ENCODE results near the gene CCDC63. TPM values are rescaled to one million over a fixed set of nuclear protein-coding genes. Genes with fewer than 3 reads are reported as not detected.

Gene CCDC63
- total RNA-seq, 1 experiment from 2014 or later = 0.98 TPM

DNA sequence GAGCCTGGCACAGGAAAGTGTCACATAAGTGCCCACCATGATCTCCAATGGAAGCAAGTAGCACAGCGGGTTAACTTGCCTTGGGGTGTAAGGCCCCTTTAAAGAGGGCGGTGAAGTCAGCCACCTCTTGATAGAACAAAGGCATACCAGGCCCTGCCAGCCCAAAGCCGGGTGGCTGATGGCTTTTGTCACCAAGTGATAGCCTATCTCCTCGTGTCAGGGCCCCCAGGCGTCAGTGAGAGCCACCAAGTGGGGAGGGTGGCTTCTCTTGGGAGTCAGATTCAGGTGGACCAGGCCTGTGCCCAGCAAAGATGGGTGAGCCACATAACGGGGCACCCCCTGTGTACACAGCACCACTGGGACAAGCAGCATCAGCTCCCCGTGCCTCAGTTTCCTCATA, 81.9 kb downstream of the CCDC63 start (continued):
- TF ChIP-seq, protein P1, sequence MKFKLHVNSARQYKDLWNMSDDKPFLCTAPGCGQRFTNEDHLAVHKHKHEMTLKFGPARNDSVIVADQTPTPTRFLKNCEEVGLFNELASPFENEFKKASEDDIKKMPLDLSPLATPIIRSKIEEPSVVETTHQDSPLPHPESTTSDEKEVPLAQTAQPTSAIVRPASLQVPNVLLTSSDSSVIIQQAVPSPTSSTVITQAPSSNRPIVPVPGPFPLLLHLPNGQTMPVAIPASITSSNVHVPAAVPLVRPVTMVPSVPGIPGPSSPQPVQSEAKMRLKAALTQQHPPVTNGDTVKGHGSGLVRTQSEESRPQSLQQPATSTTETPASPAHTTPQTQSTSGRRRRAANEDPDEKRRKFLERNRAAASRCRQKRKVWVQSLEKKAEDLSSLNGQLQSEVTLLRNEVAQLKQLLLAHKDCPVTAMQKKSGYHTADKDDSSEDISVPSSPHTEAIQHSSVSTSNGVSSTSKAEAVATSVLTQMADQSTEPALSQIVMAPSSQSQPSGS (CRISPR knock-in tag; IDR thresholded peaks at IDR 0.05; ENCODE audit: borderline replicate concordance, low read depth) = no peak
- no peak for TF ChIP-seq ETV6 (CRISPR knock-in tag; IDR thresholded peaks at IDR 0.05)
- no peak for TF ChIP-seq NFATC4 (CRISPR knock-in tag; IDR thresholded peaks at IDR 0.05)

DNA sequence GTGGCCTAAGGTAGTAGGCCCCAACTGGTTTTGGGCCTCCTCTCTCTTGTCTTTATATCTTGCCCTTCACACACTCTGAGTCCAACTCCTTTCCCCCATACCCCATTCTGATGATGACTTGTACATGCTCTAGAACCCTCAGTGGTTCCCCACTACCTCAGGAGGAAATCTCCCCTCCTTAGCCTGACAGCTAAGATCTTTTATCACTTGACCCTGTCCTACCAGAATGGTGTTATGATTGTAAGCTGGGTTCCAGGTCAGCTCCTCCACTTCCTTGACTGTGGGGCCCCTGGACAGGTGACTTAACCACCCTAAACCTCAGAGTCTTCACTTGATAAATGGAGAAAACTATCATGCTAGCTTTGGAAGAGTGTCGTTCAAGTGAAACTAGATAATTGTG, 83.0 kb downstream of the CCDC63 start:
- no peak overlapping the region for H3K4me3 Mint-ChIP-seq
- H3K4me1 Mint-ChIP-seq = peaks cover 23% of the 10 kb centered on the region
- TF ChIP-seq ATF1 (CRISPR knock-in tag; IDR thresholded peaks at IDR 0.05) = no peak
- TF ChIP-seq, protein P2, sequence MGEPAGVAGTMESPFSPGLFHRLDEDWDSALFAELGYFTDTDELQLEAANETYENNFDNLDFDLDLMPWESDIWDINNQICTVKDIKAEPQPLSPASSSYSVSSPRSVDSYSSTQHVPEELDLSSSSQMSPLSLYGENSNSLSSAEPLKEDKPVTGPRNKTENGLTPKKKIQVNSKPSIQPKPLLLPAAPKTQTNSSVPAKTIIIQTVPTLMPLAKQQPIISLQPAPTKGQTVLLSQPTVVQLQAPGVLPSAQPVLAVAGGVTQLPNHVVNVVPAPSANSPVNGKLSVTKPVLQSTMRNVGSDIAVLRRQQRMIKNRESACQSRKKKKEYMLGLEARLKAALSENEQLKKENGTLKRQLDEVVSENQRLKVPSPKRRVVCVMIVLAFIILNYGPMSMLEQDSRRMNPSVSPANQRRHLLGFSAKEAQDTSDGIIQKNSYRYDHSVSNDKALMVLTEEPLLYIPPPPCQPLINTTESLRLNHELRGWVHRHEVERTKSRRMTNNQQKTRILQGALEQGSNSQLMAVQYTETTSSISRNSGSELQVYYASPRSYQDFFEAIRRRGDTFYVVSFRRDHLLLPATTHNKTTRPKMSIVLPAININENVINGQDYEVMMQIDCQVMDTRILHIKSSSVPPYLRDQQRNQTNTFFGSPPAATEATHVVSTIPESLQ (CRISPR knock-in tag; IDR thresholded peaks at IDR 0.05) = no peak
- TF ChIP-seq, protein P3, sequence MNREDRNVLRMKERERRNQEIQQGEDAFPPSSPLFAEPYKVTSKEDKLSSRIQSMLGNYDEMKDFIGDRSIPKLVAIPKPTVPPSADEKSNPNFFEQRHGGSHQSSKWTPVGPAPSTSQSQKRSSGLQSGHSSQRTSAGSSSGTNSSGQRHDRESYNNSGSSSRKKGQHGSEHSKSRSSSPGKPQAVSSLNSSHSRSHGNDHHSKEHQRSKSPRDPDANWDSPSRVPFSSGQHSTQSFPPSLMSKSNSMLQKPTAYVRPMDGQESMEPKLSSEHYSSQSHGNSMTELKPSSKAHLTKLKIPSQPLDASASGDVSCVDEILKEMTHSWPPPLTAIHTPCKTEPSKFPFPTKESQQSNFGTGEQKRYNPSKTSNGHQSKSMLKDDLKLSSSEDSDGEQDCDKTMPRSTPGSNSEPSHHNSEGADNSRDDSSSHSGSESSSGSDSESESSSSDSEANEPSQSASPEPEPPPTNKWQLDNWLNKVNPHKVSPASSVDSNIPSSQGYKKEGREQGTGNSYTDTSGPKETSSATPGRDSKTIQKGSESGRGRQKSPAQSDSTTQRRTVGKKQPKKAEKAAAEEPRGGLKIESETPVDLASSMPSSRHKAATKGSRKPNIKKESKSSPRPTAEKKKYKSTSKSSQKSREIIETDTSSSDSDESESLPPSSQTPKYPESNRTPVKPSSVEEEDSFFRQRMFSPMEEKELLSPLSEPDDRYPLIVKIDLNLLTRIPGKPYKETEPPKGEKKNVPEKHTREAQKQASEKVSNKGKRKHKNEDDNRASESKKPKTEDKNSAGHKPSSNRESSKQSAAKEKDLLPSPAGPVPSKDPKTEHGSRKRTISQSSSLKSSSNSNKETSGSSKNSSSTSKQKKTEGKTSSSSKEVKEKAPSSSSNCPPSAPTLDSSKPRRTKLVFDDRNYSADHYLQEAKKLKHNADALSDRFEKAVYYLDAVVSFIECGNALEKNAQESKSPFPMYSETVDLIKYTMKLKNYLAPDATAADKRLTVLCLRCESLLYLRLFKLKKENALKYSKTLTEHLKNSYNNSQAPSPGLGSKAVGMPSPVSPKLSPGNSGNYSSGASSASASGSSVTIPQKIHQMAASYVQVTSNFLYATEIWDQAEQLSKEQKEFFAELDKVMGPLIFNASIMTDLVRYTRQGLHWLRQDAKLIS (CRISPR knock-in tag; IDR thresholded peaks at IDR 0.05; ENCODE audit: borderline replicate concordance) = no peak
- ChIA-PET CTCF (interaction anchor here (1.2 to 1.8 kb wide), 3 partner anchors 8 to 345 kb away, joined by 3 to 5 read pairs (median 3); no protein-coding TSS in a partner anchor), POLR2A (no interaction called here)
- peaks cover 4% of the 10 kb centered on the region for H3K27me3 Mint-ChIP-seq (ENCODE audit: low read depth)
- no peak overlapping the region for H3K27ac Mint-ChIP-seq
- no peaks in the 10 kb centered on the region for H3K36me3 Mint-ChIP-seq
- H3K9me3 Mint-ChIP-seq = peaks cover 5% of the 10 kb centered on the region; the same call in 1 of the 2 replicates
- ATAC-seq (no peak), DNase-seq (ENCODE audit: low spot score) (no peak)

DNA sequence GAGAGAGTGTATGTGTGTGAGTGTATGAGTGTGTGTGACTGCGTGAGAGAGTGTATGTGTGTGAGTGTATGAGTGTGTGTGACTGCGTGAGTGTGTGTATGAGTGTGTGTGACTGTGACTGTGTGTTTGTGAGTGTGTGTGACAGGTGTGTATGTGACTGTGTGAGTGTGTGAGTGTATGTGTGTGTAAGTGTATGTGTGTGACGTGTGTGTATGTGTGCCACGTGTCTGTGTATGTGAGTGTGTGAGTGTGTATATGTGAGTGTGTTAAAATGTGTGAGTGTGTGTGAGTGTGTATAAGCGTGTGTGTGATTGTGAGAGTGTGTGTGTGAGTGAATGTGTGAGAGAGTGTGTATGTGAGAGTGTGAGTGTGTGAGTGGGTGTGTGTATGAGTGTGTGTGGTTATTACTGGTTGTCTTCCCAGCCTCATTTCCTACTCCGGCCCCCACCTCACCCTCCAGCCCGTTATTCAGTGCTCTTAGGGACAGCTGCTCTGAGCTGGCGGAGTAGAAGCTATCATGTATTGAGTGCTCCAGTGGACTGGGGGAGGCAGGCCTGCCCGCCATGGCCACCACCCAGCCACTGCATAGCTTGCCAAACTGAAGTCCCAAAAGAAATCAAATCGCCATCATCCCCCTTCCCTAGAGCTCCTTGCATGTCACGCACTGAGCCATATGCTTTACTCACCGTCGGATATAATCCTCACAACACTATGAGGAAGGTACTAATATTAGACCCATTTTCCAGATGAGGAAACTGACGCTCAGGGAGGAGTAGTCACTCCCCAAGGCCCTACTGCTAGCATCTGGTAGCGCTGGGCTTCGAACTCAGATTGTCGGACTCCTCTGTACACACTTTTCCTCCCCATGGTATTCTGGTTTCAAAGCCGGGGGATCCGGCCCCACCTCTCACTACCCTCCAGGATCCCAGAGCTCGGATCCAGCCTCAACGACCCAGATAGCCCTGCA, 83.8 kb downstream of the CCDC63 start:
- DNase-seq (ENCODE audit: low spot score) (no peak), ATAC-seq (no peak)
- POLR2A ChIA-PET = no interaction called here
- Mint-ChIP-seq H3K4me1 (peaks cover 30% of the 10 kb centered on the region), H3K9me3 (peaks cover 5% of the 10 kb centered on the region; the same call in 1 of the 2 replicates), H3K4me3 (no peak overlapping the region), H3K36me3 (no peaks in the 10 kb centered on the region), H3K27ac (no peak overlapping the region), H3K27me3 (ENCODE audit: low read depth) (peaks cover 10% of the 10 kb centered on the region)
- CTCF ChIA-PET = interaction anchor here (0.7 to 2.2 kb wide), 10 partner anchors 11 to 344 kb away, joined by 3 to 10 read pairs (median 4); no protein-coding TSS in a partner anchor
- TF ChIP-seq, protein P4, sequence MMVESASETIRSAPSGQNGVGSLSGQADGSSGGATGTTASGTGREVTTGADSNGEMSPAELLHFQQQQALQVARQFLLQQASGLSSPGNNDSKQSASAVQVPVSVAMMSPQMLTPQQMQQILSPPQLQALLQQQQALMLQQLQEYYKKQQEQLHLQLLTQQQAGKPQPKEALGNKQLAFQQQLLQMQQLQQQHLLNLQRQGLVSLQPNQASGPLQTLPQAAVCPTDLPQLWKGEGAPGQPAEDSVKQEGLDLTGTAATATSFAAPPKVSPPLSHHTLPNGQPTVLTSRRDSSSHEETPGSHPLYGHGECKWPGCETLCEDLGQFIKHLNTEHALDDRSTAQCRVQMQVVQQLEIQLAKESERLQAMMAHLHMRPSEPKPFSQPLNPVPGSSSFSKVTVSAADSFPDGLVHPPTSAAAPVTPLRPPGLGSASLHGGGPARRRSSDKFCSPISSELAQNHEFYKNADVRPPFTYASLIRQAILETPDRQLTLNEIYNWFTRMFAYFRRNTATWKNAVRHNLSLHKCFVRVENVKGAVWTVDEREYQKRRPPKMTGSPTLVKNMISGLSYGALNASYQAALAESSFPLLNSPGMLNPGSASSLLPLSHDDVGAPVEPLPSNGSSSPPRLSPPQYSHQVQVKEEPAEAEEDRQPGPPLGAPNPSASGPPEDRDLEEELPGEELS (CRISPR knock-in tag; IDR thresholded peaks at IDR 0.05) = no peak
- TF ChIP-seq, protein P5, sequence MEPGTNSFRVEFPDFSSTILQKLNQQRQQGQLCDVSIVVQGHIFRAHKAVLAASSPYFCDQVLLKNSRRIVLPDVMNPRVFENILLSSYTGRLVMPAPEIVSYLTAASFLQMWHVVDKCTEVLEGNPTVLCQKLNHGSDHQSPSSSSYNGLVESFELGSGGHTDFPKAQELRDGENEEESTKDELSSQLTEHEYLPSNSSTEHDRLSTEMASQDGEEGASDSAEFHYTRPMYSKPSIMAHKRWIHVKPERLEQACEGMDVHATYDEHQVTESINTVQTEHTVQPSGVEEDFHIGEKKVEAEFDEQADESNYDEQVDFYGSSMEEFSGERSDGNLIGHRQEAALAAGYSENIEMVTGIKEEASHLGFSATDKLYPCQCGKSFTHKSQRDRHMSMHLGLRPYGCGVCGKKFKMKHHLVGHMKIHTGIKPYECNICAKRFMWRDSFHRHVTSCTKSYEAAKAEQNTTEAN (CRISPR knock-in tag; IDR thresholded peaks at IDR 0.05) = peak; percentile 55; the same call in 1 of the 2 replicates
